SK-N-SH treated with all-trans-retinoic acid at 6 μM for 48 hours (cell line): ENCODE results near the gene SGIP1.

ENCODE experiments used
- ATAC-seq: fragments of 200-7000 bp; cut with Tn5 transposase; 3 replicates; pipeline ENCODE4 v1.9.1; 2020; ENCODE audit warnings: mild to moderate bottlenecking, moderate library complexity
- ARNTL ChIP-seq: fragments of 450-650 bp; formaldehyde crosslinking; IDR thresholded peaks from 2 replicates; pipeline ENCODE4 v1.5.0; 2020; ENCODE audit warnings: low read depth, mild to moderate bottlenecking, moderate library complexity, borderline replicate concordance
- BACH2 ChIP-seq: fragments of 250-450 bp; sonication (Bioruptor Pico); IDR thresholded peaks from 2 replicates; pipeline ENCODE4 v1.9.0; 2021; ENCODE audit warnings: mild to moderate bottlenecking, borderline replicate concordance
- CSDC2 ChIP-seq: fragments of 250-450 bp; sonication (Bioruptor Pico); IDR thresholded peaks from 2 replicates; pipeline ENCODE4 v1.5.0; 2020; ENCODE audit warnings: mild to moderate bottlenecking, moderate library complexity
- ESRRG ChIP-seq: fragments of 250-450 bp; sonication (Bioruptor Pico); IDR thresholded peaks from 2 replicates; pipeline ENCODE4 v1.6.1; 2021; ENCODE audit warnings: mild to moderate bottlenecking
- GLIS3 ChIP-seq: fragments of 250-450 bp; sonication (Bioruptor Pico); IDR thresholded peaks from 2 replicates; pipeline ENCODE4 v1.5.0; 2020; ENCODE audit warnings: mild to moderate bottlenecking, moderate library complexity
- ISL1 ChIP-seq: fragments of 250-450 bp; sonication (Bioruptor Pico); IDR thresholded peaks from 2 replicates; pipeline ENCODE4 v2.1.2; 2022; ENCODE audit warnings: mild to moderate bottlenecking, moderate library complexity
- OSR1 ChIP-seq: fragments of 250-450 bp; sonication (Bioruptor Pico); IDR thresholded peaks from 2 replicates; pipeline ENCODE4 v1.8.0; 2022; ENCODE audit warnings: moderate library complexity, mild to moderate bottlenecking, inconsistent platforms
- RARB ChIP-seq: fragments of 250-450 bp; sonication (Bioruptor Pico); IDR thresholded peaks from 2 replicates; pipeline ENCODE4 v1.8.0; 2021; ENCODE audit warnings: mild to moderate bottlenecking, moderate library complexity
- SNAI2 ChIP-seq: fragments of 250-450 bp; sonication (Bioruptor Pico); IDR thresholded peaks from 2 replicates; pipeline ENCODE4 v1.5.0; 2020; ENCODE audit warnings: mild to moderate bottlenecking, moderate library complexity
- TCF4 ChIP-seq: fragments of 250-450 bp; sonication (Bioruptor Pico); IDR thresholded peaks from 2 replicates; pipeline ENCODE4 v1.8.0; 2021; ENCODE audit warnings: mild to moderate bottlenecking, moderate library complexity, borderline replicate concordance
- TOX ChIP-seq: fragments of 250-450 bp; sonication (Bioruptor Pico); IDR thresholded peaks from 2 replicates; pipeline ENCODE4 v1.8.0; 2021; ENCODE audit warnings: mild to moderate bottlenecking, moderate library complexity, borderline replicate concordance
- ZFP30 ChIP-seq: fragments of 450-650 bp; formaldehyde crosslinking; IDR thresholded peaks from 2 replicates; pipeline ENCODE4 v1.5.0; 2022; ENCODE audit warnings: mild to moderate bottlenecking, moderate library complexity
- ZNF565 ChIP-seq: fragments of 450-650 bp; formaldehyde crosslinking; conservative IDR thresholded peaks from 2 replicates; pipeline ENCODE4 v1.5.0; 2020; ENCODE audit warnings: low read depth, mild to moderate bottlenecking, moderate library complexity
- ZNF8 ChIP-seq: fragments of 450-650 bp; formaldehyde crosslinking; IDR thresholded peaks from 2 replicates; pipeline ENCODE4 v1.5.0; 2020; ENCODE audit warnings: mild to moderate bottlenecking, moderate library complexity
- TF ChIP-seq, protein P1 (sequence below): fragments of 250-450 bp; sonication (Bioruptor Pico); IDR thresholded peaks from 2 replicates; pipeline ENCODE4 v1.5.0; 2020; ENCODE audit warnings: mild to moderate bottlenecking, moderate library complexity
- TF ChIP-seq, protein P2 (sequence below): fragments of 250-450 bp; sonication (Bioruptor Pico); IDR thresholded peaks from 2 replicates; pipeline ENCODE4 v1.8.0; 2021; ENCODE audit warnings: low read depth, mild to moderate bottlenecking, moderate library complexity, borderline replicate concordance
- TF ChIP-seq, protein P3 (sequence below): fragments of 250-450 bp; sonication (Bioruptor Pico); IDR thresholded peaks from 2 replicates; pipeline ENCODE4 v1.5.1; 2020; ENCODE audit warnings: low read depth, mild to moderate bottlenecking, moderate library complexity
- TF ChIP-seq, protein P4 (sequence below): fragments of 250-450 bp; sonication (Bioruptor Pico); IDR thresholded peaks from 2 replicates; pipeline ENCODE4 v1.8.0; 2020; ENCODE audit warnings: mild to moderate bottlenecking, moderate library complexity, borderline replicate concordance
- TF ChIP-seq, protein P5 (sequence below): fragments of 250-450 bp; sonication (Bioruptor Pico); IDR thresholded peaks from 2 replicates; pipeline ENCODE4 v1.5.1; 2021; ENCODE audit warnings: mild to moderate bottlenecking, moderate library complexity

SGIP1 gene

DNA sequence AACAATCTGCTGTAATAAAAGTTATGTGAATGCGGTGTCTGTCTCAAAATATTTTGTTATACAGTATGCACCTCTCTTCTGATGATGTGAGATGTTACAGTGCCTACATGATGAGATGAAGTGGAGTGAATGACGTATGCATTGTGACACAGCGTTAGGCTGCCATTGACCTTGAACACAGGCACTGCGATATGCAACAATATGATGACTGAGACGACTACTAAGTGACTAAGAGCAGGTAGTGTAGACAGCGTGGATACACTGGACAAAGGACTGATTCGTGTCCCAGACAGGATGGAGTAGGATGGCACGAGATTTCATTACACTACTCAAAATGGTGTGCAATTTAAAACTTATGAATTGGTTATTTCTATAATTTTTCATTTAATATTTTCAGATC lies 8.4 kb downstream of the SGIP1 start:
- no peak for TF ChIP-seq GLIS3 (CRISPR knock-in tag)
- TF ChIP-seq, protein P1, sequence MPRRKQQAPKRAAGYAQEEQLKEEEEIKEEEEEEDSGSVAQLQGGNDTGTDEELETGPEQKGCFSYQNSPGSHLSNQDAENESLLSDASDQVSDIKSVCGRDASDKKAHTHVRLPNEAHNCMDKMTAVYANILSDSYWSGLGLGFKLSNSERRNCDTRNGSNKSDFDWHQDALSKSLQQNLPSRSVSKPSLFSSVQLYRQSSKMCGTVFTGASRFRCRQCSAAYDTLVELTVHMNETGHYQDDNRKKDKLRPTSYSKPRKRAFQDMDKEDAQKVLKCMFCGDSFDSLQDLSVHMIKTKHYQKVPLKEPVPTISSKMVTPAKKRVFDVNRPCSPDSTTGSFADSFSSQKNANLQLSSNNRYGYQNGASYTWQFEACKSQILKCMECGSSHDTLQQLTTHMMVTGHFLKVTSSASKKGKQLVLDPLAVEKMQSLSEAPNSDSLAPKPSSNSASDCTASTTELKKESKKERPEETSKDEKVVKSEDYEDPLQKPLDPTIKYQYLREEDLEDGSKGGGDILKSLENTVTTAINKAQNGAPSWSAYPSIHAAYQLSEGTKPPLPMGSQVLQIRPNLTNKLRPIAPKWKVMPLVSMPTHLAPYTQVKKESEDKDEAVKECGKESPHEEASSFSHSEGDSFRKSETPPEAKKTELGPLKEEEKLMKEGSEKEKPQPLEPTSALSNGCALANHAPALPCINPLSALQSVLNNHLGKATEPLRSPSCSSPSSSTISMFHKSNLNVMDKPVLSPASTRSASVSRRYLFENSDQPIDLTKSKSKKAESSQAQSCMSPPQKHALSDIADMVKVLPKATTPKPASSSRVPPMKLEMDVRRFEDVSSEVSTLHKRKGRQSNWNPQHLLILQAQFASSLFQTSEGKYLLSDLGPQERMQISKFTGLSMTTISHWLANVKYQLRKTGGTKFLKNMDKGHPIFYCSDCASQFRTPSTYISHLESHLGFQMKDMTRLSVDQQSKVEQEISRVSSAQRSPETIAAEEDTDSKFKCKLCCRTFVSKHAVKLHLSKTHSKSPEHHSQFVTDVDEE (CRISPR knock-in tag): no peak
- no peak for TF ChIP-seq ESRRG
- no peak for TF ChIP-seq ISL1
- no peak for TF ChIP-seq TOX
- no peak for TF ChIP-seq OSR1 (CRISPR knock-in tag)
- TF ChIP-seq ARNTL (CRISPR knock-in tag): no peak
- no peak for TF ChIP-seq ZNF8
- TF ChIP-seq, protein P2, sequence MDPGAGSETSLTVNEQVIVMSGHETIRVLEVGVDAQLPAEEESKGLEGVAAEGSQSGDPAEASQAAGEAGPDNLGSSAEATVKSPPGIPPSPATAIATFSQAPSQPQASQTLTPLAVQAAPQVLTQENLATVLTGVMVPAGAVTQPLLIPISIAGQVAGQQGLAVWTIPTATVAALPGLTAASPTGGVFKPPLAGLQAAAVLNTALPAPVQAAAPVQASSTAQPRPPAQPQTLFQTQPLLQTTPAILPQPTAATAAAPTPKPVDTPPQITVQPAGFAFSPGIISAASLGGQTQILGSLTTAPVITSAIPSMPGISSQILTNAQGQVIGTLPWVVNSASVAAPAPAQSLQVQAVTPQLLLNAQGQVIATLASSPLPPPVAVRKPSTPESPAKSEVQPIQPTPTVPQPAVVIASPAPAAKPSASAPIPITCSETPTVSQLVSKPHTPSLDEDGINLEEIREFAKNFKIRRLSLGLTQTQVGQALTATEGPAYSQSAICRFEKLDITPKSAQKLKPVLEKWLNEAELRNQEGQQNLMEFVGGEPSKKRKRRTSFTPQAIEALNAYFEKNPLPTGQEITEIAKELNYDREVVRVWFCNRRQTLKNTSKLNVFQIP (CRISPR knock-in tag): no peak
- no peak for ATAC-seq

DNA sequence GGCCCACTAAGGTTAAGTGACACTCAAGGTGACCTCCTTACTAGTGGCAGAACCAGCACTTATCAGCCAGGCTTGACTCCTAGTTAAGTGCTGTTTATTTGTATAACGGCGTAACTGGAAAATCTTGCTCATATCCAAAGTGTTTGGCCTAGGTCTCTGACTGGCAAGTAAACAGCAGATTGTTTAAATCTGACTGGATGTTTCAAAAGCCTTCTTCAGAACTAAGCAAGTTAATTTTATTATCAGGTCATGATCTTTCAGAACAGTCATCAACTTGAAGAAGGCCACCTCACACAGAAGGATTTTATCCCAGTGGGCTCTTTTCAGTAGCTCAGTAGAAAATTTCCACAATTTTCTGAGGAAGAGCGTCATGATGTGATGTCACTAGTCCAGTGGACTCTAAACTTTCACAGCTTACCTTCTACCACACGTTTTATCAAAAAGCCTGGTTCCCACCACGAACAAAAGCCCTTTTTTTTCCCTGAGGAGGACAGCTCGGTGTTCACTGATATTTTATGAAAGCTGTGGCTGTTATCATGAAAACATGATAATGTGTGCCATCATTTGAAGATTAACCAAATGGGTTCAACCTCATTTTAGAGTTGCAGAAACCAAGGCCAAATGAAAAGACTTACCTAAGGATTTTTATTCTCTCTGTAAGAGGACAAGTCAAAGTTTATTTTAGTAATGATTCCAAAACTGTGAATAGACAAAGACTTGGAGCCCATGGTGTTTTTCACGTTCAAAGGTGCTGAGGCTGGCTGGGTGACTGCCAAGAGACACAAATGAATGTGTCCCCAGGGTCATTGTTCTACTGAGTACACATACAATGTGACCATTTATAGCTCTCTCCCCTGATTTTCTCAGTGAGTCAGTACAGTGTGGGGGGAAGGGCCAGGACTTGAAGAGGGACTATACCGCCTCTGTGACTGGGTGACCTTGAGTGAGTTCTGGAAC lies 9.1 kb downstream of the SGIP1 start:
- TF ChIP-seq CSDC2 (CRISPR knock-in tag) (no peak), ESRRG (no peak), BACH2 (no peak), ISL1 (peak; percentile 30), OSR1 (CRISPR knock-in tag) (no peak)
- TF ChIP-seq, protein P3, sequence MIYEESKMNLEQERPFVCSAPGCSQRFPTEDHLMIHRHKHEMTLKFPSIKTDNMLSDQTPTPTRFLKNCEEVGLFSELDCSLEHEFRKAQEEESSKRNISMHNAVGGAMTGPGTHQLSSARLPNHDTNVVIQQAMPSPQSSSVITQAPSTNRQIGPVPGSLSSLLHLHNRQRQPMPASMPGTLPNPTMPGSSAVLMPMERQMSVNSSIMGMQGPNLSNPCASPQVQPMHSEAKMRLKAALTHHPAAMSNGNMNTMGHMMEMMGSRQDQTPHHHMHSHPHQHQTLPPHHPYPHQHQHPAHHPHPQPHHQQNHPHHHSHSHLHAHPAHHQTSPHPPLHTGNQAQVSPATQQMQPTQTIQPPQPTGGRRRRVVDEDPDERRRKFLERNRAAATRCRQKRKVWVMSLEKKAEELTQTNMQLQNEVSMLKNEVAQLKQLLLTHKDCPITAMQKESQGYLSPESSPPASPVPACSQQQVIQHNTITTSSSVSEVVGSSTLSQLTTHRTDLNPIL: no peak
- ATAC-seq: no peak

DNA sequence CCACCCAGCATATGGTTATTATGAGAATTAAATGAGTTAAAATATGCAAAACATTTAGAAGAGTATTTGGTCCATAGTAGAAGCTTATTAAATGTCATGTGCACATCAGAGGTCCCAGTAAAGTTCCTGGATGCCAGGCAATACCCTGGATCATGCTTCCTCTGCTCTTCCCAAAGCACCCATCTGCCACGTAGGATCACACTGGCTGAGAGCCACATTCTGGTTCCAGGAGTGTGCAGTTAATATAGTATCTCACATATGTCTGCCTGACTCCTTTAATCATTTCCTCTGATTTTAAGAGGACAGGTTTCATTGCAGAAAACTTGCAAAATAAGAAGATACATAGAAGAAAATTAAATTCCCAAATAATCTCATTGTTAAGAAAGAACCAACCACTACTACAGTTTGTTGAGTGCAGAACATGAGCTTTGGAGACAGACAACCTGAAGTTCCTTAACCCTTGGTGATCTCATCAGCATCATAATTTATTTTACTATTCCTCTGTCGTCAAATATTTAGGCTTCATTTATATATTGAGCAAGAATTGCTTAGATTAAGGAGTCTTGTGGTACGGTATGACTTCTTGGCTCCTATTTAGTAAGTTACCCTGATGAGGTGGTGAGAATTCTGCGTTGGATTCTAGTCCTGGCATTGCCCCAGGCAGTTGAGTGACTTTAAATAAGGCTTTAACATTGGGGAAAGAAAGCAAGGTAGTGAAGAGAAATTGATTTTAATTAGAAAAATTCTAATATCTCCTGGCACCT lies 12.3 kb downstream of the SGIP1 start:
- no peak for TF ChIP-seq ISL1
- no peak for TF ChIP-seq ZNF8
- TF ChIP-seq RARB (CRISPR knock-in tag): no peak
- no peak for TF ChIP-seq ARNTL (CRISPR knock-in tag)
- TF ChIP-seq BACH2: no peak
- TF ChIP-seq TCF4 (CRISPR knock-in tag): no peak
- no peak for TF ChIP-seq ZFP30 (CRISPR knock-in tag)
- TF ChIP-seq TOX: no peak
- TF ChIP-seq, protein P4, sequence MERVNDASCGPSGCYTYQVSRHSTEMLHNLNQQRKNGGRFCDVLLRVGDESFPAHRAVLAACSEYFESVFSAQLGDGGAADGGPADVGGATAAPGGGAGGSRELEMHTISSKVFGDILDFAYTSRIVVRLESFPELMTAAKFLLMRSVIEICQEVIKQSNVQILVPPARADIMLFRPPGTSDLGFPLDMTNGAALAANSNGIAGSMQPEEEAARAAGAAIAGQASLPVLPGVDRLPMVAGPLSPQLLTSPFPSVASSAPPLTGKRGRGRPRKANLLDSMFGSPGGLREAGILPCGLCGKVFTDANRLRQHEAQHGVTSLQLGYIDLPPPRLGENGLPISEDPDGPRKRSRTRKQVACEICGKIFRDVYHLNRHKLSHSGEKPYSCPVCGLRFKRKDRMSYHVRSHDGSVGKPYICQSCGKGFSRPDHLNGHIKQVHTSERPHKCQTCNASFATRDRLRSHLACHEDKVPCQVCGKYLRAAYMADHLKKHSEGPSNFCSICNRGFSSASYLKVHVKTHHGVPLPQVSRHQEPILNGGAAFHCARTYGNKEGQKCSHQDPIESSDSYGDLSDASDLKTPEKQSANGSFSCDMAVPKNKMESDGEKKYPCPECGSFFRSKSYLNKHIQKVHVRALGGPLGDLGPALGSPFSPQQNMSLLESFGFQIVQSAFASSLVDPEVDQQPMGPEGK (CRISPR knock-in tag): no peak
- TF ChIP-seq GLIS3 (CRISPR knock-in tag): no peak
- TF ChIP-seq, protein P5, sequence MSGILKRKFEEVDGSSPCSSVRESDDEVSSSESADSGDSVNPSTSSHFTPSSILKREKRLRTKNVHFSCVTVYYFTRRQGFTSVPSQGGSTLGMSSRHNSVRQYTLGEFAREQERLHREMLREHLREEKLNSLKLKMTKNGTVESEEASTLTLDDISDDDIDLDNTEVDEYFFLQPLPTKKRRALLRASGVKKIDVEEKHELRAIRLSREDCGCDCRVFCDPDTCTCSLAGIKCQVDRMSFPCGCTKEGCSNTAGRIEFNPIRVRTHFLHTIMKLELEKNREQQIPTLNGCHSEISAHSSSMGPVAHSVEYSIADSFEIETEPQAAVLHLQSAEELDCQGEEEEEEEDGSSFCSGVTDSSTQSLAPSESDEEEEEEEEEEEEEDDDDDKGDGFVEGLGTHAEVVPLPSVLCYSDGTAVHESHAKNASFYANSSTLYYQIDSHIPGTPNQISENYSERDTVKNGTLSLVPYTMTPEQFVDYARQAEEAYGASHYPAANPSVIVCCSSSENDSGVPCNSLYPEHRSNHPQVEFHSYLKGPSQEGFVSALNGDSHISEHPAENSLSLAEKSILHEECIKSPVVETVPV (CRISPR knock-in tag): no peak
- TF ChIP-seq, protein P3: no peak
- no peak for TF ChIP-seq SNAI2
- TF ChIP-seq ZNF565 (CRISPR knock-in tag): no peak
- ATAC-seq: no peak
